Hippocampal formation (tissue), 2 donors: ENCODE measurements around the gene ZEB2.

ENCODE experiments used
- DNase-seq, 2 donors: peaks; one replicate each; lab custom pipeline; 2025; lab: John Stamatoyannopoulos, UW

The ZEB2 gene

DNA sequence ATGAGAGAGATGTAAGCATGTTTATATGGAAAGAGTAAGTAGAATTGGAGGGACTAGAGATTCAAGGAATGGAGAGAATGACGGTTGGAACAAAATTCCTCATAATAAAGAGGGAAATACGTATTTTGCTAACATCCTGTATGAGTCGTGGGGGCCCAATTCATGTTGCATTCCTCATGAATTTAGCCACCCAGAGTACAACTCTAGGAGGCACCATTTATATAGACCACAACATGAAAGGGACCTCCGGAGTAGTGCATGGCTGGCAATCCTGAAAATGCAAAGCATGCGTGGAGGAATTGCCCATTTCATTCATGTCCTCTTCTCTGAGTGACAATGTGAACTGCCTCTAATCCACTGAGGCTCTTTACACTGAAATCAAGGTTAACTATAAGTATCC is 168.2 kb downstream of the ZEB2 start:
- DNase-seq, result no peak

DNA sequence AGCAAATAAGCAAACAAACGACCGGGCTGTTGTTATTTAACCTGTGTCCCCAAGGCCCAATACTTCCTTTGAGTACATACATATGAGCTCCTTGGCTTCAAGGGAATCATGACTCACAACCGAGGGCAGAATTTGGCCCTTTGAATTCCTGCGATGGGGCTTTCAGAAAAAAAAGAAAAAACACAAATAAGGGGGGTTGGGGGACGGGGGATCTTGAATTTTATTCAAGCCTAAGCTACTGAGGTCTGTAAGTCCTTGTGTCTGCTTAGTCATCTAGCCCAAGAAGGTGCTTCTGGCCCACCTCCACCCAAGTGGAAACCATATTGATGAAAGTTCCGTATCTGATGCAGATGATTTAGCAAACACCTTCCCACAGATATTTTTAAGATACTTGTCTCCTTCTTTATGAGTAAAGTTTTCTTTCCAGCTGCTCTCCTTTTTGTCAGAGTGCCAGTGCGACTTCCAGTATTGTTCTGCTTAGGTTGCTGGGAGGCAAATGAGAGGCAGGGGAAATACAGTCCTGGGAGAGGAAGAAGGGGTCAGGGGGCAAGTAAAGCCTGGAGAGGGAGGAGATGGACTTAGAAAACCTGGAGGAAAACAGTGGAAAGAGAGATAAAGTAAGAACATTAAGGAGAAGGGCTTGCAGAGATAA is 169.6 kb downstream of the ZEB2 start:
- DNase-seq, result no peak

DNA sequence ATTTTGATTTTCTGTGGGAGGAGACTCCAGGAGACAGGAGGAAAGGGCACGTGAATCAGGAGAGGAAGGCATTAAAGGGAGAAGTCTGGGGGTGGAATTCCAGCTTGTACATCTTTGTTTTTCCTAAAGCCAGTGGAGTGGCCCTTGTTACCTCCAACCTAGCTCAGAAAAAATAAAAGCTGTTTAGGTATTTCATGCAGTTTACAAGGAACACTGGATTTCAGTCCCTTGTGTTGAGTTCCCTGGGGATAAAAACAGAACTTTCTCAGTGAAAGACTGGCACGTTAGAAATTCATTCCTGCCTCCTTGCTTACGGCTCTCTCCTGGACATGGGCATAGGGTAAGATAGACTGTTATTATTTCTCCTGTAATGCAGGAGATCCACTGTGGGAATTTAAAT is 170.2 kb downstream of the ZEB2 start:
- DNase-seq, result no peak

DNA sequence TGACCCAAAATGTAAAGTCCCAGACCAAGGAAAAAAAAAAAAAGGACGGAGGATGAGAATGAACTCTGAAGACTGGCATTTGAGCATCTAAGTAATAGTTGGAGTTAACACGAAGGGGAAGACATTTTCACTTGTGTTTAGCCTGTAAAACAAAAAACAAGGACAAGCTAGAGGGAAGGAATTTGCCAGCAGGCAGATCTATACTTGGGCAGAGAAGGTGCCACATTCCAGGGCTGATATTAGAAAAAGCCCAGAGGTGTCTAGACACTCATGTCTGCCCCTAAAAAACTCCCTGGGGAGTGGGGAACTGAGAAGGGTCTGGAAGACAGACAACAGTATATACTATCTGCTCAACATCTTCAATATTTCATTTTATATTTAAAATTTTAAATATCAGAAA is 171.1 kb downstream of the ZEB2 start:
- DNase-seq, result no peak

DNA sequence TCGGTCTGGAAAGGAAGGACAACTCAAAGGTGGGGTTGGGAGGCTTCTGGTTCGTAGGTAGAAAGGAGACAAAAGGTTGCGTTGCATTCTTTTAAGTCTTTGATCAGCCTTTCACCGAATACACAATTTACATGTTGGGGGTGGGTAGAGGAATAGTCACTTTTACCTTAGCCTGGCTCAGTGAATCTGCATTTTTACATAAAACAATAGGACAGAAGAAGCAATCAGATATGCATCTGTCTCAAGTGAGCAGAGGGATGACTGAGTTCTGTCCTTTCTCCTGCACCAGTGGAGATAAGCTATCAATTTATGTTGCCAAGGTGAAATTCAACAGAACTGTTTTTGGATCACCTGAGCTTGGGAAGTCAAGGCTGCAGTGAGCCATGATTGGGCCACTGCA is 173.7 kb downstream of the ZEB2 start:
- no peak for DNase-seq

DNA sequence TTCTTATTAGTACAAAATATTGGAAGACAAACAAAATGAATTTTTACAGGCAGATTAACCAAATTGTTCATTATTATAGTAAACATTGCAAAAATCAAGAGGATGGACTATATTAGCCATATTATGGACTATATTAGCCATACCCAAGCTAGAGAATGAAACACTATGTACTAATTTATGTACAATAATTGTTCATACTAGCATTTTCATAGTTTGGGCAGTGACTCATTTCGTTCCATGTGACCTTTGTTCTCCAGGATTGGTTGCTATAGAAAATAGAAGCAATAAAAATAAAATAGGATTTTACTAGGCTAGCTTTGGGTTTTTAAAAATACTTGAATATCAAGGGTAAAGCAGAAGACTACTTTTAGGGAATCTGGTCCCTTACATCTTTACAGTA is 176.8 kb downstream of the ZEB2 start:
- DNase-seq, result no peak

DNA sequence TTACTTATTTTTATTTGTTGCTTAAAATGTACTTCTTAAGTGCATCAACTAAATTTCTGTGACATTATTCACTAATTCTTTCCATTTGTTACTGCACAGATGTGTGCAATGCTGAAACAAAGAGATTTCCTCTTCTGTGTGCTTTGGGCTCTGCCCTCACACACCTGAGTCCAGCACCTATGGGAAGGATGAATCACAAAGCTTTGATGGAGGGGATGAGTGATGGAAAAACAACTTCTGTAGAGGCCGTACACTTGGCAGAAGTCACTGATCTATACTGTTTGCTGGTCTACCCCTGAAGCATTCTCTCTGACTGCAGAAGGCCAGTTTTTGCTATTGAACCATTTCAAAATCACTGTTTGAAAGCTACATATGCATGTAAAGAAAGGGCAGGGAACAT is 178.4 kb downstream of the ZEB2 start:
- DNase-seq, result no peak

DNA sequence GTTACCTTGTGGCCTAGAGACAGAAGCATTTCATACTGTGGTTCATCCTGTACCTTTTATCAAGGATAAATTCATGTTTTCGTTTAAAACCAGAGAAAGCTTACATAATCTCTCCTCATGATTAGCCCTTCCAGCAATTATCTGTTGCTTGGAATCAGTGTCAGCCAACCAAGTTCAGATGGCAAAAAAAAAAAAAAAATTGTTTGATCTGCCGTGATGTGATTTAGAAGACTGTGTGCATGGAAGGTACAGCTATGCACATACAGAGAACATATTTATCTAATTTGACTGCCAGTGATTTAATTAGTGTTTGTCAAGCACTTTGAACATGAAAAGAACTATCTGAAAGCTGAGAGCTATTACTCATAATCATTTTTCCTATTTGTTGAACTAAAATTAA is 180.9 kb downstream of the ZEB2 start:
- DNase-seq, result no peak

DNA sequence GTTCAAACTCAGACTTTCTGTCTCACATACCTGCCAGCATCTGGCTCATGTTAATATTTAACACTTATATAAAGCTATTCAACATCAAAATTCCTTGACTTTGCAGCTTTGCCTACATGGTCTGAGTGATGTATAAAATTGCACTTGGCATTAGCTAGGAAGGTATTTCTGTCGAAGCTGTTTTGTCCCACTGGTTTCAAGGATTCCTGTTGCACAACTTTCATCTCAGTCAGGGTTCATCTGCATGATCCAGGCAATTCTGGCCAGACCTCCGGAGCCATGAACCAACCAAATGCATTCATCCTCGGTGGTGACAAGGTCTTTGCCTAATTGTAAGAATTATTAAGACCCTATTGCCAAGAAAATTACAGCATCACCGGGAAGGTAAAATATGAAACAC is 185.4 kb downstream of the ZEB2 start:
- DNase-seq, result no peak
